Thyroid gland (tissue), 4 donors: ENCODE data around the gene KCTD1.

ENCODE experiments used
- POLR2A ChIP-seq, 2 donors: fragments of 450-650 bp; IDR thresholded peaks; one replicate each; pipeline ENCODE4 v1.6.1; 2017; ENCODE audit warnings: antibody characterized with exemption in 2 of 2, mild to moderate bottlenecking in 2 of 2, moderate library complexity in 1 of 2
- TF ChIP-seq, protein P1 (sequence below), 6 experiments: fragments of 200-600 bp in 3 of 6; fragments of 450-650 bp in 3 of 6; sonication (generic) in 3 of 6; IDR thresholded peaks; one replicate each; pipeline ENCODE4 v1.5.1; 2016 to 2019; ENCODE audit warnings: antibody characterized with exemption in 6 of 6, mild to moderate bottlenecking in 2 of 6, inconsistent platforms in 1 of 6, moderate library complexity in 1 of 6

DNA sequence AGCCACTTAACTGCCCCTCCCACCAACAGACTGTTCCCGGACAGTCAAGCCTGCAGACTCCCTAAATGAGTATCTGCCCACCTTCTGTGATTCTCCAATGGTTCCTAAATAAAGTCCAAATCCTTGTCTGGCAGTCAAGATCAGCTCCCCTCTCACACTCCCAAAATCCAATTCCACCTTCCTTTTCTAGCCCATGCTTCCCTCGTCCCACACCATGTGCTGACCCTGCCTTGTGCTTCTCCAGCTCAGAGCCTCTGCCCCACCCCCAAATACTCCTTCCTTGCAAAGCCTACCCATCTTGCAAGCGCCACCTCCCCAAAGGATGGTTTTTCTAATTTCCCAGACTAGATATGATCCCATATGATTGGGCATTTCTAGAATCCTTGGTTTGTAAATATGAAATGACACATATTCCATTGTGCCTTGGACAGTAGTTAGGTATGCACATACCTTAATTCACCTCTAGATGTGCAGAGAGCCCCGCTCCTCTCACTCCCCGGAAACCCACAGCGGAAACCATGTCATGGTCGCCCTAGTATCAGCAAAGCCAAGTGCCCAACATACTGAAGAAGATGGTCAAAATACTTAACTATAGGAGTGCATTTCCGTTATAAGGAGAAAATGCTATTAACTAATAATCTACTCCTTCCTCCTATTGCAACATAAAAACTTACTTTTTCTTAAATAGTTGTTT, 97.2 kb downstream of the KCTD1 start:
- TF ChIP-seq, protein P1, sequence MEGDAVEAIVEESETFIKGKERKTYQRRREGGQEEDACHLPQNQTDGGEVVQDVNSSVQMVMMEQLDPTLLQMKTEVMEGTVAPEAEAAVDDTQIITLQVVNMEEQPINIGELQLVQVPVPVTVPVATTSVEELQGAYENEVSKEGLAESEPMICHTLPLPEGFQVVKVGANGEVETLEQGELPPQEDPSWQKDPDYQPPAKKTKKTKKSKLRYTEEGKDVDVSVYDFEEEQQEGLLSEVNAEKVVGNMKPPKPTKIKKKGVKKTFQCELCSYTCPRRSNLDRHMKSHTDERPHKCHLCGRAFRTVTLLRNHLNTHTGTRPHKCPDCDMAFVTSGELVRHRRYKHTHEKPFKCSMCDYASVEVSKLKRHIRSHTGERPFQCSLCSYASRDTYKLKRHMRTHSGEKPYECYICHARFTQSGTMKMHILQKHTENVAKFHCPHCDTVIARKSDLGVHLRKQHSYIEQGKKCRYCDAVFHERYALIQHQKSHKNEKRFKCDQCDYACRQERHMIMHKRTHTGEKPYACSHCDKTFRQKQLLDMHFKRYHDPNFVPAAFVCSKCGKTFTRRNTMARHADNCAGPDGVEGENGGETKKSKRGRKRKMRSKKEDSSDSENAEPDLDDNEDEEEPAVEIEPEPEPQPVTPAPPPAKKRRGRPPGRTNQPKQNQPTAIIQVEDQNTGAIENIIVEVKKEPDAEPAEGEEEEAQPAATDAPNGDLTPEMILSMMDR (IDR thresholded peaks at IDR 0.05): no peak
- no peak for TF ChIP-seq POLR2A (IDR thresholded peaks at IDR 0.05)
